MV-4-11 (cell line): Measurements from ENCODE around the gene OTOG.

ENCODE experiments used
- DNase-seq: peaks from one replicate; lab custom pipeline; 2025; lab: John Stamatoyannopoulos, UW

Gene OTOG

DNA sequence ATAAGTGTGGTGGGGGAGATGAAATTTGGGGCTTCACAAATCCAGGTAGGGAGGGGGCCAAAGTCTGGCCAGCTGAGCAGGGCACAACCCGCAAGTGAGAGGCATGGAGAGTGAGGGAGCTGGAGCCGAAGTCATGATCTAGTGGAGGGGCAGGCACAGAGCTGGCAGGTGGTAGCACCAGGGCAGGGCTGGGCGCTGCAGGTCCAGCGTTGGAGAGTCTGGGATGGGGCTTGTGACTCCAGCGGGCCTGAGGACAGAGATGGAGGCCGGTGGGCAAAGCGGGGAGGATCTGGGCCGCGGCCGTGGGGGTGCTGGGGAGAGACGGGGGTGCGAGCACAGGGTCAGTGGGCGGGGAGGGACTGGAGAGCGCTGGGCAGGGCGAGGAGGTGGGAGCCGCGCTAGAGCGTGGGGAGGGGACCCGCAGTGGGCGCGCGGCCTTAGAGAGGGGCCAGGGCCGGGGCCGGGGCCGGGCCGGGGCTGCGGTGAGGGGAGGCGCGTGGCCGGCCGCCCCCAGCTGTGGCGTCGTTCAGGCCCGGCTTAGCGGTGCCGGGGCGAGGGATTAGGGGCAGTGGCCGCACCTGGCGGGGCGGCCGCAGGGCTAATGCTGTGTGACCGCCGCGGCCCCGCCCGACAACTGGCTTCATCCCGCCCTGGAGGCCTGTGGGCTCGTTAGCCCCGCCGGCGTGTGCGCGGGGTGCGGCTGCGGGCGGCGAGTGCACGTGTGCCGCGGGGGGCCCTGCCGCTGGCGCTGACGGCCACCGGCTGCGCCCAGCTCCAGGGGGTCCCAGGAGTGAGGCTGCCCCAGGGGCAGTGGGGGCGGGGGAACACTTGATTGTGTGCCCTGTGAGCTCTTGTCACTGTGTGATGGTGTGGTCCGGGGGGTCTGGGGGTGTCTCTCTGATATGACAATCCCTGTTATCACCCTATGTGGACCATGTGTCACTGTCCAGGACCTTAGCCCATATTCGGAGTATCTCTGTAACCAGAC lies 148.7 kb downstream of the OTOG start:
- no peak for DNase-seq

DNA sequence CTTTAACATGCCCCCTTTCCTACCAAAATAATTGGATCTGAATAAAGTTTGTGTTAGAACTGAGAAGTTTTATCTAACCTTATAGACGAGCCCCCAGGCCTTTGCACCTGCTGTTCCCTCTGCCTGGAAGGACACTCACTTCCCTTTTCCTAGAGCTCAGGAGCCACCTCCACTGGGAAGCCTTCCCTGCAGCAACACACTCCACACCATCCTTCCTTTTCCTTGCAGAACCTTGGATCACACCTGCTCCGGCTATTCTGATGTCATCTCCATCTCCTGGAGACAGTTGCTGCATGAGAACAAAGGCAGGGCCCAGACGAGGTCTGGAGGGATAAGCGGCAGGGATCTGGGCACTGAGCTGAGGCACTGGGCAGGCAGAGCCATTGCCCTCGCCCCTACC lies 149.7 kb downstream of the OTOG start:
- no peak for DNase-seq
